HEK293T (cell line): Measurements from ENCODE around the gene FSD2.

Experiments
- CTCF ChIA-PET: fragments of 350-600 bp; formaldehyde crosslinking; extraction: SDS; loops from one replicate; lab custom pipeline; 2021; ENCODE audit warnings: antibody characterized with exemption, inconsistent platforms; lab: Yijun Ruan, JAX
- POLR2A ChIA-PET: fragments of 350-600 bp; formaldehyde crosslinking; extraction: SDS; loops from one replicate; lab custom pipeline; 2020; ENCODE audit warnings: antibody characterized with exemption, inconsistent platforms; lab: Yijun Ruan, JAX
- DNase-seq: peaks from one replicate; pipeline ENCODE4 v3.0.0; 2012; ENCODE audit warnings: mixed read lengths; ENCODE audit errors: extremely low spot score
- ARNT ChIP-seq: fragments of 450-650 bp; IDR thresholded peaks from 2 replicates; pipeline ENCODE4 v1.6.1; 2017; ENCODE audit warnings: mild to moderate bottlenecking
- BHLHE40 ChIP-seq: fragments of 450-650 bp; IDR thresholded peaks from 2 replicates; pipeline ENCODE4 v1.6.1; 2016; ENCODE audit warnings: mild to moderate bottlenecking, moderate library complexity, borderline replicate concordance
- CTBP1 ChIP-seq: fragments of 450-650 bp; IDR thresholded peaks from 2 replicates; pipeline ENCODE4 v1.6.1; 2016; ENCODE audit warnings: borderline replicate concordance
- ELF4 ChIP-seq: fragments of 450-650 bp; IDR thresholded peaks from 2 replicates; pipeline ENCODE4 v1.6.1; 2017; ENCODE audit warnings: antibody characterized with exemption
- FOXA1 ChIP-seq: fragments of 450-650 bp; IDR thresholded peaks from 2 replicates; pipeline ENCODE4 v1.6.1; 2016; ENCODE audit warnings: mild to moderate bottlenecking
- FOXK2 ChIP-seq: fragments of 450-650 bp; IDR thresholded peaks from 2 replicates; pipeline ENCODE4 v1.6.1; 2016; ENCODE audit warnings: mild to moderate bottlenecking
- FOXM1 ChIP-seq: fragments of 450-650 bp; IDR thresholded peaks from 2 replicates; pipeline ENCODE4 v1.6.1; 2017; ENCODE audit warnings: mild to moderate bottlenecking, borderline replicate concordance
- HDGF ChIP-seq: fragments of 450-650 bp; IDR thresholded peaks from 2 replicates; pipeline ENCODE4 v1.6.1; 2017; ENCODE audit warnings: antibody characterized with exemption, borderline replicate concordance
- L3MBTL2 ChIP-seq: fragments of 450-650 bp; conservative IDR thresholded peaks from 2 replicates; pipeline ENCODE4 v1.6.1; 2016; ENCODE audit warnings: mild to moderate bottlenecking
- LEF1 ChIP-seq: fragments of 450-650 bp; IDR thresholded peaks from 2 replicates; pipeline ENCODE4 v1.6.1; 2017; ENCODE audit warnings: mild to moderate bottlenecking, borderline replicate concordance
- NFRKB ChIP-seq: fragments of 450-650 bp; IDR thresholded peaks from 2 replicates; pipeline ENCODE4 v1.6.1; 2016; ENCODE audit warnings: mild to moderate bottlenecking, moderate library complexity
- PKNOX1 ChIP-seq: fragments of 450-650 bp; IDR thresholded peaks from 2 replicates; pipeline ENCODE4 v1.6.1; 2016
- SP1 ChIP-seq: fragments of 450-650 bp; IDR thresholded peaks from 2 replicates; pipeline ENCODE4 v1.6.1; 2017
- SUZ12 ChIP-seq: fragments of 450-650 bp; IDR thresholded peaks from 2 replicates; pipeline ENCODE4 v1.6.1; 2016; ENCODE audit warnings: mild to moderate bottlenecking
- TARDBP ChIP-seq: fragments of 450-650 bp; IDR thresholded peaks from 2 replicates; pipeline ENCODE4 v1.6.1; 2016
- ZNF384 ChIP-seq: fragments of 450-650 bp; IDR thresholded peaks from 2 replicates; pipeline ENCODE4 v1.6.1; 2016

Gene FSD2

GRCh38 chr15:82840166-82840565 lies 34.3 kb upstream of the FSD2 start:
- no peak for DNase-seq
- no peak for TF ChIP-seq PKNOX1
- POLR2A ChIA-PET: no interaction called here
- CTCF ChIA-PET: no interaction called here

- no peak for DNase-seq
- ChIA-PET CTCF (interaction anchor here (0.5 kb wide), 1 partner anchor 9 kb away, joined by 3 read pairs; no protein-coding TSS in a partner anchor), POLR2A (interaction anchor here (0.7 kb wide), 1 partner anchor 172 kb away, joined by 3 read pairs; no protein-coding TSS in a partner anchor)
- no peak for TF ChIP-seq PKNOX1
- TF ChIP-seq FOXM1: no peak
- no peak for TF ChIP-seq LEF1
- TF ChIP-seq TARDBP: no peak
- TF ChIP-seq CTBP1: no peak
- TF ChIP-seq FOXA1: no peak
- TF ChIP-seq SP1: no peak
- no peak for TF ChIP-seq BHLHE40
- TF ChIP-seq HDGF: no peak
- no peak for TF ChIP-seq NFRKB
- TF ChIP-seq ZNF384: no peak
- TF ChIP-seq L3MBTL2: no peak
- no peak for TF ChIP-seq SUZ12
- no peak for TF ChIP-seq ARNT
- no peak for TF ChIP-seq ELF4
- no peak for TF ChIP-seq FOXK2
Observed at GRCh38 chr15:82839136-82839535, 33.3 kb upstream of the FSD2 start.

GRCh38 chr15:82838096-82838735 lies 32.3 kb upstream of the FSD2 start:
- DNase-seq: no peak
- ChIA-PET CTCF (interaction anchor here (0.5 kb wide), 1 partner anchor 9 kb away, joined by 3 read pairs; no protein-coding TSS in a partner anchor), POLR2A (interaction anchor here (0.7 kb wide), 1 partner anchor 173 kb away, joined by 3 read pairs; no protein-coding TSS in a partner anchor)
- TF ChIP-seq FOXA1 (no peak), LEF1 (no peak), PKNOX1 (no peak), FOXK2 (no peak), NFRKB (no peak), ARNT (no peak), L3MBTL2 (no peak), BHLHE40 (no peak), HDGF (no peak), FOXM1 (no peak), ZNF384 (no peak)

GRCh38 chr15:82835391-82835917 lies 29.6 kb upstream of the FSD2 start:
- no peak for DNase-seq
- no peak for TF ChIP-seq SP1
- TF ChIP-seq FOXK2: no peak
- TF ChIP-seq SUZ12: no peak
- TF ChIP-seq BHLHE40: no peak
- TF ChIP-seq PKNOX1: no peak
- TF ChIP-seq FOXA1: no peak
- TF ChIP-seq NFRKB: no peak
- no peak for TF ChIP-seq CTBP1
- no peak for TF ChIP-seq ZNF384
- no peak for TF ChIP-seq HDGF
- no peak for TF ChIP-seq LEF1
- TF ChIP-seq ELF4: no peak
- no peak for TF ChIP-seq ARNT
- no peak for TF ChIP-seq L3MBTL2
- no peak for TF ChIP-seq TARDBP
- TF ChIP-seq FOXM1: no peak
- CTCF ChIA-PET: no interaction called here
- POLR2A ChIA-PET: no interaction called here

GRCh38 chr15:82833362-82833682 lies 27.5 kb upstream of the FSD2 start:
- DNase-seq: no peak
- CTCF ChIA-PET: interaction anchor here (0.7 kb wide), 1 partner anchor 153 kb away, joined by 3 read pairs; the partner anchor contains the start of gene RAMAC
- no peak for TF ChIP-seq ZNF384
- no peak for TF ChIP-seq BHLHE40
- TF ChIP-seq ARNT: no peak
- TF ChIP-seq LEF1: no peak
- no peak for TF ChIP-seq L3MBTL2
- TF ChIP-seq CTBP1: no peak
- no peak for TF ChIP-seq NFRKB
- no peak for TF ChIP-seq HDGF
- no peak for TF ChIP-seq FOXK2
- no peak for TF ChIP-seq FOXA1
- no peak for TF ChIP-seq TARDBP
- TF ChIP-seq SUZ12: no peak
- POLR2A ChIA-PET: interaction anchor here (1.9 kb wide), 1 partner anchor 83 kb away, joined by 8 read pairs; no protein-coding TSS in a partner anchor
